Measurements from ENCODE around the gene SORT1.

DNA sequence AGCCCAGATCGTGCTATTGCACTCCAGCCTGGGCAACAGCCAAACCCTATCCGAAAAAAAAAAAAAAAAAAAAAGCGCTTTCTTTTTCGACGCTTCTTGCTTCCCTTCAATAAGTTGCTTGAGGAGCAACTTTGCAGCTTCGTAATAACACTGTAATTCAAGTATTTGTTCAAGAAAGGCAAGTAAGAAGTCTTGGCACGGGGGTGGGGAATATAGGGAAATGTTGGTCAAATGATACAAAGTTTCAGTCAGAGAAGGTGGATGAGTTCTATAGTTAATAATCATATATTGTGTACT lies 29.4 kb upstream of the SORT1 start:
- TF ChIP-seq, protein P1, sequence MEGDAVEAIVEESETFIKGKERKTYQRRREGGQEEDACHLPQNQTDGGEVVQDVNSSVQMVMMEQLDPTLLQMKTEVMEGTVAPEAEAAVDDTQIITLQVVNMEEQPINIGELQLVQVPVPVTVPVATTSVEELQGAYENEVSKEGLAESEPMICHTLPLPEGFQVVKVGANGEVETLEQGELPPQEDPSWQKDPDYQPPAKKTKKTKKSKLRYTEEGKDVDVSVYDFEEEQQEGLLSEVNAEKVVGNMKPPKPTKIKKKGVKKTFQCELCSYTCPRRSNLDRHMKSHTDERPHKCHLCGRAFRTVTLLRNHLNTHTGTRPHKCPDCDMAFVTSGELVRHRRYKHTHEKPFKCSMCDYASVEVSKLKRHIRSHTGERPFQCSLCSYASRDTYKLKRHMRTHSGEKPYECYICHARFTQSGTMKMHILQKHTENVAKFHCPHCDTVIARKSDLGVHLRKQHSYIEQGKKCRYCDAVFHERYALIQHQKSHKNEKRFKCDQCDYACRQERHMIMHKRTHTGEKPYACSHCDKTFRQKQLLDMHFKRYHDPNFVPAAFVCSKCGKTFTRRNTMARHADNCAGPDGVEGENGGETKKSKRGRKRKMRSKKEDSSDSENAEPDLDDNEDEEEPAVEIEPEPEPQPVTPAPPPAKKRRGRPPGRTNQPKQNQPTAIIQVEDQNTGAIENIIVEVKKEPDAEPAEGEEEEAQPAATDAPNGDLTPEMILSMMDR (conservative IDR thresholded peaks at IDR 0.05; ENCODE audit: low read depth, low read length): no peak
- no peak for TF ChIP-seq EZH2 (IDR thresholded peaks at IDR 0.05; ENCODE audit: borderline replicate concordance, low read depth, low read length, poor library complexity, severe bottlenecking)

Data from A673 (cell line).